Ramos (cell line): ENCODE results near the gene VMP1.

Experiments
- in situ Hi-C: fragments of 300-500 bp; cut with MboI; formaldehyde crosslinking; loops from one replicate; pipeline ENCODE4 v1.14.3; 2022; ENCODE audit warnings: low sequenced_read_pairs; ENCODE audit not compliant: unreplicated experiment

VMP1 gene

DNA sequence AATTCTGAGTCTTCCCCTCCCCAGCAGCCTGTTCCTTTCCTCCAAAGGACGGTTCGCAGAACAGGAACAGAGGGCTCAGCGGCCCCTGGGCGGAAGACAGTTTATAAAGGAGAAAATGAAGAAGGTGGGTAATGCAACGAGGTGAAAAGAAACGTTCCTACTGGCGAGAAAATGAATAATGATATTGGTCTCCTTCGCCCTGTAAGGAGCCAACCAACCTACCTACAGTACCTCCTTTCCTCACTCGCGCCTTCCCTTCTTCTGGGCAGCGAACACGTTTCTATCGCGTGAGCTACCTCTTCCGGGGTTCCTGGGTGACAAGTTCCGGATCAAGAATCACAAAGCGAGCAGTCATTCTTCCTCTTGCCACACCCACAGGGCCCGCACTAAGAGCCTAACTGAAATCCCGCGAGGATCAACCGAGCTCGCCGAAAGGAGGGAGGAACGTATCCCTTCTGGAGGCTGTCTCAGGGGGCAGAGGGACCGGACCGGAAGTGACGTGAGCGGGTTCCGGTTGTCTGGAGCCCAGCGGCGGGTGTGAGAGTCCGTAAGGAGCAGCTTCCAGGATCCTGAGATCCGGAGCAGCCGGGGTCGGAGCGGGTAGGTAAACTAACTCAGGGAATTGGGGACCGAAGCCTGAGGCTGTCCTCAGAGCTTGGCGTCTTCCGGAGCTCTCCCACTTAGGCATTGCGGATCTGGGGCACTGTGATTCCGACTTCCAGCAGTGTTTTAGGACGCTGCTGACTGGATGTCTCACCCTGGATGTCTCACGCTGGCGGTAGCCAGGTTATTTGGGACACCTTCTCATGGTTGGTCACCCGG lies at the start of gene VMP1, which contains the start of gene PTRH2:
TSS of gene VMP1 (plus strand) at position 506 of the 822 bp plus-strand sequence. CDS start 23,793 bp downstream, outside the sequence.
TSS of gene PTRH2 (minus strand) at position 282 of the 822 bp plus-strand sequence. CDS start 9,452 bp downstream, outside the sequence.
- in situ Hi-C loops, result no loop called here

DNA sequence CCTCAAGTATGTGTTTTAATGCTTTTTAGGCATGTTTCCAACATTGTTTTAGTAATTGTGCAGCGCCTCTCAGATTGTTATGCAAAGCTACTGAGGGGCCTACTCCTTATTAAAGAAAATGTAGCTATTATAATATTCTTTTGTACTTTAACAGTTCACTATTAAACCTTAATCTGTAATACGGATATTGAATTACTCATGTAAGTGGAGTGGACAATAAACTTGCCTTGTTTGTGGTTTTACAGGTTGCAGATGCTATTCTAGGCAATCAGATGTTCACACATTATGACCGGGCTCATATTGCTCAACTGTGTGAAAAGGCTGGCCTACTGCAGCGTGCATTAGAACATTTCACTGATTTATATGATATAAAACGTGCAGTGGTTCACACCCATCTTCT lies 41.2 kb upstream of the VMP1 start:
- in situ Hi-C loops, result no loop called here

DNA sequence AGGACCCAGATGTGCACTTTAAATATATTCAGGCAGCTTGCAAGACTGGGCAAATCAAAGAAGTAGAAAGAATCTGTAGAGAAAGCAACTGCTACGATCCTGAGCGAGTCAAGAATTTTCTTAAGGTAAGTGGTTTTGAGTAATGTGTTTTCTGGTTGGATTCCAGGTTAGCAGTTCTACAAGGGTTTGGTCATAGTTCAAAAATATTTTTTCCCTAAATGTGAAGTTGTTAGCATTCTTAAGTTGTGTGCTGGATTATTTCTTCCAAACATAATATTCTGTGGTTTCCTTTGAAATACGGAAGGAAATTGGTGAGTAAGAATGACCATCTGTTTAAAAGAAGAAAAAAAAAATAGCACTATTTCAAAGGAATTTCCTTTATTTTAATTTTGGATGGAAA lies 38.6 kb upstream of the VMP1 start:
- in situ Hi-C loops, result no loop called here

DNA sequence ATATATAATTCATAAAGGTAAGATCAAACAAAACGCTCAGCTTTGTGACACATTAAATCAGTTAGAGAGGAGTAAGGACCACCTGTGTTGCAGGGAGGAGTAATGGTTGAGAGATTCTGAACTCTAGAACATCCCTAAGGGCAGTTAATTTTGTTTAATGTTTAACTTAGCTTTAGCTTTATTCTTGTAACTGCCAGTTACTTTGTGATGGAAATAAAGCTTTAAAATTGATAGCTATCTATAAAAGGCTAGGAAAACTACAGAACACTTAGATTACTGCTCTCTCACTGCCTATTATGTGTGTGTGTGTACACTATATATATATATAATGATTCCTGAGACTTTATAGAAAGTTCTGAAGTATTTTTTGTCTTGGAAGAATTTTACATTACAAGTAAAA lies 38.0 kb upstream of the VMP1 start:
- in situ Hi-C loops, result no loop called here

DNA sequence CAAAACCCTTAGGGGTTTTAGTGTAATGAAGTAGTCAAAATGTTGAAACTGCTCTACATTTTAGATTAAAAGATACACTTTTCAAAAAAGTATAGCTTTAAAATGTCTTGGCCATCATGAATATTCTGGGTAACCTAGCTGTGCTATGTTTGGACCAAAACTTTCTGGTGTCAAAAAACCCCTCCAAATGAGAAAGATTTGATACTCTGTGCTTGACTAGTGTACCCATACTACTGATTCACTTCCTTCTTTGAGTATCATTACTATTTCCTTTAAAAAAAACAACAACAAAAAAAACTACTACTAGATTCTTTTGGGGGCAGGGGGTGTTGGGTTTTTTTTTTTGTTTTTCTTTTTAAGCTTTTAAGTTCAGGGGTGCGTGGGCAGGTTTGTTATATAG lies 37.5 kb upstream of the VMP1 start:
- in situ Hi-C loops, result no loop called here

DNA sequence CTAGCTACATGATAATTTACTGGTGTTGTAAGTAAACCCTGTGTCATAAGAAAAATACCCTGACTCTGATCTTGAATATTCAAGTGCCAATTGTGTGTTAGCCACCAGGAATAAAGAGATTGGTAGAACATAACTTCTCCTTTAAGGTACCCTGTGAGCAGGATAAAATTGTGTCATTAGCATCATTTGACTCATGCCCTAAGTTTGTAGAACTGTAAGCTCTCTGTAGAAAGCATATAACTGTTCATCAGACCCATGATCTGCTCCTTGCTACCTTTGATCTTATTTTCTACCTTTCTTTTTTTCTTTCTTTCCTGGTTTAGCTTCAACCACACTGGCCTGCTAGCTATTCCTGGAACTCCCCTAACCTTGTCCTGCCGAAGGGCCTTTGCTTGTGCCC lies 36.1 kb upstream of the VMP1 start:
- in situ Hi-C loops, result no loop called here

DNA sequence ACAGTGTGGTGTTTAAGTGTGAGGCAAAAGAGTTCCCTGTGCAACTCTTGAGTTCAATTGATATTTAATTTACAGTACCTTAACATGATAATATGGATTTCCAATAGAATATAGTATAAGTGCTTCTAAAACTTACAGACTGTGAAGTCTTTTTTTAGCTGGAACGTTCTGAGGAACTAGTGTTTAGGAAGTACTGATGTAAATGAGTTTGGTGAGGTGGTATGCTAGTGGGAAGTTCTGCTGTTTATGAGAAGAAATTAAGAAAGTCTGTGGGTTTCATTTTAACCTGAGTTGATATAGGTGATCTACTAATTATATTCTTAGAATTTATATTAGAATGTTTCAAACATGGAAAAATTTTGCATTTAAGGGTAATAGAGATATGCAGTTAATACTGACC lies 32.2 kb upstream of the VMP1 start:
- in situ Hi-C loops, result no loop called here

DNA sequence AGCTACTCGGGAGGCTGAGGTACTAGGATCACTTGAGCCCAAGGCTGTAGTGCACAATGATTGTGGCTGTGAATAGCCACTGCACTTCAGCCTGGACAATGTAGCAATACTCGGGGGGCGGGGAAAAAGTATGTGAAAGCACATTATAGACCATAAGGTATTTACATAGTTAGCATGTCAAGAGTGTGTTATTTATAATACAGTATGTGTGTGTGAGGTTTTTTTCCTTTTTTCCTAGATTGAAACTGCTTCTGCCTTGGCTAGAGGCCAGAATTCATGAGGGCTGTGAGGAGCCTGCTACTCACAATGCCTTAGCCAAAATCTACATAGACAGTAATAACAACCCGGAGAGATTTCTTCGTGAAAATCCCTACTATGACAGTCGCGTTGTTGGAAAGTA lies 30.7 kb upstream of the VMP1 start:
- in situ Hi-C loops, result no loop called here

DNA sequence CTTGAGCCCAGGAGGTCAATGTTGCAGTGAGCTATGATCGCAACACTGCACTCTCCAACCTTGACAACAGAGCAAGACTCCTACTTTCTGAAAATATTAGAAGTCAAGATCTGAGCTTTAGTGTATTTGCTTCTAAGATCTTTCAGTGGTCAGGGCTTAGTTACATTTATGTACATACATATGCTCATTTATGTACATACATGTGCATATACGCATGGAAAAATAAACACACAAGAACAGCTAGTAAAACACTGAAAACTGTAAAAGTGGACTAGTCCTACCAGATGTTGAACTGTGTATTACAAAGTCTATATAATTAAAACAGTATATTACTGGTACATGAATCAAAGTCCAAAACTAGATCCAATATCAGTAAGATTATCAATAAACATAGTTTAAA lies 28.5 kb upstream of the VMP1 start:
- in situ Hi-C loops, result no loop called here

DNA sequence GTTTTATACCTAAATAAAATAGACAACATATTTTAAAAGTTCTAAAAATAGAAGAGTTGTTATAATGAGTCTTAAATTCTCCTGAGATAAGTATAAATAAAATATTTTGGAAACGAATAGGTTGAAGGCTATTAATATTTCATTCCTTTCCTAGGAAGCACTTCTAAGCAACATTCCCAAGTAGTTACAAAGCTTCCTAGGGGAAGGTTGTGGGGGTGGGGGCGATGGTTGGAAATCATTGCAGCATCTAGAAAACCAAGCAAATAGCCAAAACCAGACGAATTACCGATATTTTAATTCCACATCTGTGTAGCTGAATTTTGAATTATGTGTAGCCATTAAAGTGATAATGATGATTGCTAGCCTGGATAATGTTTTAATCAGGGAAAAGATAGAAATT lies 27.1 kb upstream of the VMP1 start:
- in situ Hi-C loops, result no loop called here

DNA sequence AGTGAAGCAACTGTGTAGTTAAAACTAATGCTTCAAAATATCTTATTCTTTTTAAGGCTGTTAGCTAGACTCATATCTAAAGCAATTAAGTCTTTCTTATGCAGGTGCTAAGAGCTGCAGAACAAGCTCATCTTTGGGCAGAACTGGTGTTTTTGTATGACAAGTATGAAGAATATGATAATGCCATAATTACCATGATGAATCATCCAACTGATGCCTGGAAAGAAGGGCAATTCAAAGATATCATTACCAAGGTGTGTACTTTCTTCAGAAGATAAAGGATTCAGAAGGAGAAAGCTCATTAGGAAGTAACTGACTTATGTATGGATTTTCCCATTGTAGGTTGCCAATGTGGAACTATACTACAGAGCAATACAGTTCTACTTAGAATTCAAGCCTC lies 24.2 kb upstream of the VMP1 start:
- in situ Hi-C loops, result no loop called here

DNA sequence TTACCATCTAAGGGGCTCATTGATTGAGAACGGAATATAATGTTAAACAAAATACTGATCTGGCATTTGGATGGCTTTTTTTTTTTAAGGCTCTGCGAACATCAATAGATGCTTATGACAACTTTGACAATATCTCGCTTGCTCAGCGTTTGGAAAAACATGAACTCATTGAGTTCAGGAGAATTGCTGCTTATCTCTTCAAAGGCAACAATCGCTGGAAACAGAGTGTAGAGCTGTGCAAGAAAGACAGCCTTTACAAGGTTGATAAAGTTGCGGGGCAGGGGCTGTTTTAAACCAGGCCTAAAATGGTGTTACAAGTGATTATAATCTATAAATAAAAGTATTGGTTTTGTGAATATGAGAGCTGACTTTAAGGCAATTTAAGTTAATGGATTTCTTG lies 22.5 kb upstream of the VMP1 start:
- in situ Hi-C loops, result no loop called here

DNA sequence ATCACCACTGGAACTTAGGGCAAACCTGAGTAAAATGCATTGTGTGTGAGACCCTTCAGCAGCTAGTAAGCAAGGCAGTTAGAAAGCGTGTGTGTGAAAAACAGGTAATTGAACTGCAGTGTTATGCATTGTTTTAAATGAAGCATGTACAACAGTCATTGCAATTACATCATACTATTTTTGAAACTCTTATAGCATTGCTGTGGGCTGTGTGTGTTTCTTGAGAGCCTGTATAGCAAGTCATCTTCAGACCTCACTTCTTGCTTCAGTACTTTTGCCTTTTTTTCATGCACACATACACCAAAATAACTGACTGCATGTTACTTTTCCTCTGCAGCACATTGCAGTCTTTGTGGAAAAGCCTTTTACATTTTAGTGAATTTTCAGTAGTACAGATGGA lies 19.4 kb upstream of the VMP1 start:
- in situ Hi-C loops, result no loop called here

DNA sequence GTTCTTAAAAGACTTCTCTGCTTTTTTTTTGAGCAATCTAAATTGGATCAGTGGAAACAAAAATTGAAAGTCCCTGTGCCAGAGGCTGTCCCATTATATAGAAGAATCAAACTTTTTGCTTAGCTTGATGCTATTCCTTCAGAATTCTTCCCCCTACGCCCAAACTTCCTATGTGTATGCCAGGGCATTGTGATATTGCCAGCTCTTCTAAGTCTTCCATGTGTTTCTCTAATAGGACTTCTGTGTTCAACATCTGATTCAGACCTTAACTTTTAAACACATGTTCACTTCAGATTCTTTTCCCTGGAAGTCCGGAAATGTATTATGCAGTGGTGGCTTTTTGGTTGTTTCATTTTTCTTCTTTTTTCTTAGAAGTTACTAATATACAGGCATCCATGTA lies 19.0 kb upstream of the VMP1 start:
- in situ Hi-C loops, result no loop called here

DNA sequence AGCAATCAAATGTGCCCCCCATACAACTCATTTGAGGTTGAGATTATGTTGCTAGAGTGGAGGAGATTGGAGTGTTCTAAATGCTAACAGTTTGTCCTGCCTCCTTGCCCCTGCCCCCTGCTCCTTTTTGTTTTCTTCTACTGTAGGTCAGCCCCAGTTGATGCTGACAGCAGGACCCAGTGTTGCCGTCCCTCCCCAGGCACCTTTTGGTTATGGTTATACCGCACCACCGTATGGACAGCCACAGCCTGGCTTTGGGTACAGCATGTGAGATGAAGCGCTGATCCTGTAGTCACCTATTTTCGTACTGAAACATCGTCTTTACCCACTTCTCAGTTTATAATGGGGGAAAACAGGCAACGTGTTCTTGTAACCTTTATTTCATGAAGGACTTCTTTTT lies 13.9 kb upstream of the VMP1 start:
- in situ Hi-C loops, result no loop called here

DNA sequence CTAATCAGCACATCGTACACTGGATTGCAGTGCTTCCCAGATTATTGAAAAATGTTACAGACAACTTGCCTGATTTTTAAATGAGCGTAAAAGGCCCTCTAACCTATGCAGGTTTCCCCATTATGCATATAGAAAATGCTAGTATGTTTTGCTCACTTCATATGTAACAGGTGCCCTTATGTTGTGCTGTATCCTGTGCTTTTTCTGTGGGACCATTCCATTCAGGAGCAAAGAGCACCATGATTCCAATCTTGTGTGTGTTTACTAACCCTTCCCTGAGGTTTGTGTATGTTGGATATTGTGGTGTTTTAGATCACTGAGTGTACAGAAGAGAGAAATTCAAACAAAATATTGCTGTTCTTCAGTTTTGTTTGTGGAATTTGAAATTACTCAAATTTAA lies 13.1 kb upstream of the VMP1 start:
- in situ Hi-C loops, result no loop called here

DNA sequence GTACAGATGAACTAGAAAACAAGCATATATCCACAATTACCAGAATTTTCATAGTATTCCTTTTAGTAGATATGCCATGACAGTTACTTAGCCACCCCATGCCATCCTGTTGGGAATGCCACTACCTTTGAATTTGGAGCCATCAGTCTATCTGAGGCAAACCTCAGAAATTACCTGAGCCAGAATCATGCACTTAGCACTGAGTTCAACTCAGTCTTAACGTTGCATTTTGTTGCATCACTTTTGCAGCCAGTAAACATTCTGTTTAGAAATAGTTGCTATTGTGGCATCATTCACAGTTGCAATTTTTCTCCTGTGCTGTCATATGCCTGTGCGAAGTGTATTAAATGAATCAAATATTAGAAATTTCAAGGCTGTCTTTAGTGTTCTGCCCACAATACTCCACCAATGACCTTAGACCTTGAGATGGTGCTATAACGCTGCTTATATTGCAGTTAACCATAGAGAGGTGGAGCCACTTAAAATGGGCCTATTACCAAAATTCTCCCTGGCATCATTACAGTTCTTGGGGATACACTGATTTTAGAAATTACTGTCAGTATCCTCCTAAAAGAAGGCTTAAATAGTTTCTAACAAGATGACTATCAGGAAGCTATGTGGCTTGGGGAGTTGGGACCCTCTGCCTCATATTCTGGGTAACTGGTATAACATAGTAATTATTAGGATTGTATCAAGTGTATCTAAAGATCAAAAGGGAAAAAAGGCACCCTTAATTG lies 11.3 kb upstream of the VMP1 start:
- in situ Hi-C loops, result no loop called here

DNA sequence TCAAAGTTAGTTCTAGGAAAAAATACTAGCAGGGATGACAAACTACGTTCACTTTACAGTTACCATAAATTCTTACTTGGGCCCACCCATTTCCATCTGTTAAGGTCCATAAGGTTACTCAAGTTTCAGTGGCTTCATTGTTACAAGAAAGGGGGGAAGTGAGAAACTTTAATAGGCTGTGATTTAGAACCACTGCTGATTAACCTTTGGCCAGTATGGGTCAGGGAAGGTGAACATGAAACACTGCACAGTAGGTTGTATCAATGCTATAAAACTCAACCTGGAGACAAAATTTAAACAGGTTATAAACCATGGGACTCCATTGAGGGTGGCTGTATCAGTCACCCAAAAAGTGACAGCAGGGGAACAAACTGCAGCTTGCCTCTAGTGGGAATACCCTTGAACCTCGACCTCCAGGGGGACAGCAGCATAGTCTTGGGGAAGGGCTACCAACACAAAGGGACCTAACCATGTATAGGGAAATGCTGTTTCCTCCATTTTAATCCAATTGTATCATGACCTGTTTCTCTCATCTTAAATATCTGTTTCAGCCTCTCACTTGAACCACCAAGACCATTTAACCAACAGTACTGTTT lies 10.7 kb upstream of the VMP1 start:
- in situ Hi-C loops, result no loop called here

DNA sequence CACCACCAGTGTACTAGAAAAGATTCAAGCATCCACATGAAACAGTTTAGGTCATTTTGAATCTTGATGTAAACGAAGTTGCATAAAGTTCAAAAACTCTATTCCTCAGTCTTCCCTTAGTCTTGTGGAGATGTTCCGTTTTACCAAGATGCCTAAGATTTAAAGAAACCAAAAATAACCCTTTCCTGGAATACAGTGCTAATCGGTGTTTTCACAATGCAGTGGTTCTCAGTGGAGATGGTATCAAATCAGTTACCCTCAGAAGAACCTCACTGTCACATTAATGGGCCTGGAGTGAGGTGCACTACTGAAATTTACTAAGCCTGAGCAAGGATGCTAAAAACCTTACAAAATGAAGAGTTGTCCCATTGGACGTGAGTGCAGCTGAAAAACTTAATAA lies 9.3 kb upstream of the VMP1 start:
- in situ Hi-C loops, result no loop called here

DNA sequence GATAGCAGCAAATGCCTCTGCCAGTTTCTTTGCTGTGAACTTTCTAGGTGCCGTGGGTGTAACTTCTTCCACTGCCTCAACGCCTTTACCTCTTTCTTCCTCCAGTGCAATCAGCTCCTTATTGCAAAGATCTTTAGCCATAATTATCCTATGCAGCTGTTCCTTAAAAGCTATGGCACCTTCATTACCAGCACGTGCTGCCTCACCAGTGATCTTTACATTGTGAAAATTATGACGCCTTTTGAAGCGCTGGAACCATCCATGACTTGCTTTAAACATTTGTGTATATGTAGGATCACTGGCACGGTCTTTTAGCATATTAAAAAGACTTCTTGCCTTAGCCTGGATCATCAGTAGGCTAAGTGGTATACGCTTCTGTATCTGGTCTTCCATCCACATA lies 8.2 kb upstream of the VMP1 start:
- in situ Hi-C loops, result no loop called here

DNA sequence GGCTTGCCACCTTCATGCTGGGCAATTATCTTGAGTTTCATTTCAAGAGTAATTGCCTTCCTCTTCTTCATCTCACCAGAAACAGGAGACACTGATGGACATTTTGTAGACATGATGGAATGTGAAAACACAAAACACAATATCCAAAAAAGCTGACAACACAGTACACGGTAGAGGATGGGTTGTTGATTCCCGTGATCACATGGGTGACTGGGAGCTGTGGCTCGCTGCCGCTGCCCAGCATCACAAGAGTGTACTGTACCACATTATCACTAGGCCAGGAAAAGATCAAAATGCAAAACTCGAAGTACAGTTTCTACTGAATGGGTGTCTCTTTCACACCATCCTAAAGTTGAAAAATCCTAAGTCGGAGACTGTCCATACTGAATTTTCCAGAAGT lies 7.7 kb upstream of the VMP1 start:
- in situ Hi-C loops, result no loop called here
